Upper lobe of right lung (tissue), 1 donor: Measurements from ENCODE around the gene PPP1CB. TPM values are rescaled to one million over a fixed set of nuclear protein-coding genes. Genes with fewer than 3 reads are reported as not detected.
A peak's percentile ranks its signal among the peaks of the same experiment; 100 is the strongest.

ENCODE experiments used
- ATAC-seq: fragments of 200-7000 bp; cut with Tn5 transposase; one replicate; pipeline ENCODE4 v1.9.1; 2020; ENCODE audit warnings: mild to moderate bottlenecking, moderate library complexity
- DNase-seq: peaks from one replicate; pipeline ENCODE4 v3.0.0-alpha.2; 2020
- H3K27ac ChIP-seq: fragments of 200-600 bp; one replicate; pipeline ENCODE4 v1.8.0; 2022
- H3K27me3 ChIP-seq: fragments of 200-600 bp; one replicate; pipeline ENCODE4 v1.8.0; 2022; ENCODE audit warnings: mild to moderate bottlenecking
- H3K36me3 ChIP-seq: fragments of 200-600 bp; one replicate; pipeline ENCODE4 v1.8.0; 2022
- H3K4me1 ChIP-seq: fragments of 200-600 bp; one replicate; pipeline ENCODE4 v1.8.0; 2022
- H3K4me3 ChIP-seq: fragments of 200-600 bp; one replicate; pipeline ENCODE4 v1.8.0; 2022; ENCODE audit warnings: mild to moderate bottlenecking
- H3K9me3 ChIP-seq: fragments of 200-600 bp; one replicate; pipeline ENCODE4 v1.8.0; 2022
- CTCF ChIP-seq: fragments of 200-600 bp; IDR thresholded peaks from one replicate; pipeline ENCODE4 v1.8.0; 2022; ENCODE audit warnings: antibody characterized with exemption
- intact Hi-C: fragments of 100-400 bp; cut with DNase I; formaldehyde crosslinking; loops from one replicate; pipeline ENCODE4 v1.11.0; 2022
- total RNA-seq: library from RNA; stranded (reverse); fragmentation: NEBNext Ultra II Directional; extraction: Animal tissue kit (Norgen Biotek cat#: 25700); gene quantifications from one replicate; pipeline ENCODE4 v1.2.1, GENCODE V29; 2021
- donor health status: DM: no; HTN: yes; CAD: no; lungs with severe emphysema.

The PPP1CB gene
- total RNA-seq, 1 donor from 2014 or later: 256 TPM

GRCh38 chr2:28745225-28745624 is 6.4 kb upstream of the PPP1CB start:
- peaks cover 7% of the 10 kb centered on the region for H3K4me1 ChIP-seq
- H3K9me3 ChIP-seq: no peaks in the 10 kb centered on the region
- H3K4me3 ChIP-seq: no peak overlapping the region
- TF ChIP-seq CTCF: no peak
- H3K27ac ChIP-seq: no peak overlapping the region
- H3K36me3 ChIP-seq: no peaks in the 10 kb centered on the region
- intact Hi-C loops: no loop called here
- no peaks in the 10 kb centered on the region for H3K27me3 ChIP-seq
- no peak for DNase-seq
- no peak for ATAC-seq

GRCh38 chr2:28745876-28746275 is 5.8 kb upstream of the PPP1CB start:
- DNase-seq (no peak), ATAC-seq (no peak)
- Histone ChIP-seq H3K4me3 (no peak overlapping the region), H3K9me3 (no peaks in the 10 kb centered on the region), H3K4me1 (peaks cover 13% of the 10 kb centered on the region), H3K36me3 (no peaks in the 10 kb centered on the region), H3K27me3 (no peaks in the 10 kb centered on the region), H3K27ac (peak overlapping the region; percentile 8)
- intact Hi-C loops: no loop called here
- TF ChIP-seq CTCF: no peak

- TF ChIP-seq CTCF: no peak
- DNase-seq (no peak), ATAC-seq (no peak)
- Histone ChIP-seq H3K36me3 (no peaks in the 10 kb centered on the region), H3K27me3 (no peaks in the 10 kb centered on the region), H3K27ac (peak overlapping the region; percentile 8), H3K4me1 (peaks cover 13% of the 10 kb centered on the region), H3K4me3 (no peak overlapping the region), H3K9me3 (no peaks in the 10 kb centered on the region)
- intact Hi-C loops: no loop called here
Observed at GRCh38 chr2:28746429-28747111, 5.1 kb upstream of the PPP1CB start.

- no peak for TF ChIP-seq CTCF
- ATAC-seq (no peak), DNase-seq (no peak)
- Histone ChIP-seq H3K27ac (no peak overlapping the region), H3K9me3 (no peaks in the 10 kb centered on the region), H3K36me3 (no peaks in the 10 kb centered on the region), H3K4me3 (no peak overlapping the region), H3K4me1 (peaks cover 13% of the 10 kb centered on the region), H3K27me3 (no peaks in the 10 kb centered on the region)
- intact Hi-C loops: no loop called here
Observed at GRCh38 chr2:28747714-28748113, 3.9 kb upstream of the PPP1CB start.

- H3K4me3 ChIP-seq: no peak overlapping the region
- peaks cover 13% of the 10 kb centered on the region for H3K4me1 ChIP-seq
- no peaks in the 10 kb centered on the region for H3K9me3 ChIP-seq
- no peaks in the 10 kb centered on the region for H3K27me3 ChIP-seq
- intact Hi-C loops: no loop called here
- DNase-seq: no peak
- no peaks in the 10 kb centered on the region for H3K36me3 ChIP-seq
- no peak for TF ChIP-seq CTCF
- H3K27ac ChIP-seq: no peak overlapping the region
- ATAC-seq: no peak
Observed at GRCh38 chr2:28748176-28748575, 3.5 kb upstream of the PPP1CB start.

GRCh38 chr2:28748941-28749340 is 2.7 kb upstream of the PPP1CB start:
- Histone ChIP-seq H3K36me3 (no peaks in the 10 kb centered on the region), H3K4me3 (no peak overlapping the region), H3K9me3 (no peaks in the 10 kb centered on the region), H3K27me3 (no peaks in the 10 kb centered on the region), H3K27ac (no peak overlapping the region), H3K4me1 (peaks cover 16% of the 10 kb centered on the region)
- intact Hi-C loops: no loop called here
- ATAC-seq (no peak), DNase-seq (no peak)
- TF ChIP-seq CTCF: no peak
